Common myeloid progenitor, CD34-positive (primary cell): Measurements from ENCODE around the gene SPAG9.

Source experiments
- CTCF ChIA-PET: fragments of 350-600 bp; sonication (Branson Sonifier 250); formaldehyde crosslinking; loops from one replicate; lab custom pipeline; 2021; ENCODE audit warnings: antibody characterized with exemption; lab: Charles Lee
- POLR2A ChIA-PET: fragments of 350-600 bp; sonication (Branson Sonifier 250); formaldehyde crosslinking; loops from one replicate; lab custom pipeline; 2021; ENCODE audit warnings: antibody characterized with exemption; lab: Charles Lee
- DNase-seq, 3 donors: peaks; one replicate each; pipeline versions ENCODE4 v3.0.0 to v3.0.0-alpha.2; 2013
- H3K27ac ChIP-seq, 2 experiments: 1 replicate in 1 of 2; 2 replicates in 1 of 2; pipeline ENCODE4 v1.7.0; 2013; ENCODE audit warnings: inconsistent platforms in 2 of 2, low read length in 2 of 2, mild to moderate bottlenecking in 2 of 2, low read depth in 1 of 2, moderate library complexity in 1 of 2; ENCODE audit not compliant: severe bottlenecking in 2 of 2, insufficient read depth in 1 of 2, poor library complexity in 1 of 2
- H3K27me3 ChIP-seq, 5 experiments: replicated peaks in 2 of 5; 1 replicate in 3 of 5; 2 replicates in 2 of 5; pipeline versions ENCODE4 v1.6.1 to v1.7.0; 2013; ENCODE audit warnings: low read length in 4 of 5, mild to moderate bottlenecking in 2 of 5, moderate library complexity in 2 of 5, inconsistent platforms in 1 of 5; ENCODE audit not compliant: insufficient read depth in 5 of 5, control insufficient read depth in 4 of 5
- H3K36me3 ChIP-seq, 4 experiments: 1 replicate in 2 of 4; 2 replicates in 2 of 4; pipeline versions ENCODE4 v1.6.1 to v1.7.0; 2013; ENCODE audit warnings: low read length in 3 of 4, control low read depth in 1 of 4, mild to moderate bottlenecking in 1 of 4; ENCODE audit not compliant: control insufficient read depth in 4 of 4, insufficient read depth in 4 of 4
- H3K4me1 ChIP-seq, 4 experiments: 1 replicate in 3 of 4; 2 replicates in 1 of 4; pipeline versions ENCODE4 v1.6.1 to v1.7.1; 2013; ENCODE audit warnings: low read length in 3 of 4, mild to moderate bottlenecking in 3 of 4, control low read depth in 1 of 4, inconsistent platforms in 1 of 4, moderate library complexity in 1 of 4; ENCODE audit not compliant: control insufficient read depth in 4 of 4, insufficient read depth in 4 of 4; ENCODE audit errors: control extremely low read depth in 1 of 4
- H3K4me3 ChIP-seq, 7 experiments: 1 replicate in 4 of 7; 2 replicates in 3 of 7; pipeline versions ENCODE4 v1.5.1 to v1.7.0; 2013; ENCODE audit warnings: mild to moderate bottlenecking in 7 of 7, low read length in 6 of 7, moderate library complexity in 6 of 7, inconsistent platforms in 2 of 7, low read depth in 2 of 7, control low read depth in 1 of 7; ENCODE audit not compliant: insufficient read depth in 4 of 7, control insufficient read depth in 1 of 7; ENCODE audit errors: extremely low read depth in 1 of 7
- H3K9me3 ChIP-seq, 5 experiments: 1 replicate in 4 of 5; 2 replicates in 1 of 5; pipeline versions ENCODE4 v1.6.1 to v1.7.1; 2013; ENCODE audit warnings: low read length in 4 of 5, mild to moderate bottlenecking in 2 of 5, inconsistent platforms in 1 of 5, low read depth in 1 of 5, moderate library complexity in 1 of 5; ENCODE audit not compliant: control insufficient read depth in 4 of 5, insufficient read depth in 2 of 5; ENCODE audit errors: control extremely low read depth in 1 of 5
- WGBS: methylation state at CpG from one replicate; pipeline ENCODE4 v1.1.5; 2013; ENCODE audit not compliant: insufficient coverage; 5-methylcytosine and 5-hydroxymethylcytosine counted together

The SPAG9 gene

GRCh38 chr17:50924800-50925199 is 195.9 kb downstream of the SPAG9 start:
- Histone ChIP-seq H3K9me3 (no peaks in the 10 kb centered on the region), H3K4me3 (no peak overlapping the region), H3K36me3 (no peaks in the 10 kb centered on the region), H3K27ac (no peak overlapping the region), H3K4me1 (peaks cover 0 to 17% (median 14%) of the 10 kb centered on the region in 4 experiments), H3K27me3 (peaks cover 0 to 4% (median 0%) of the 10 kb centered on the region in 5 experiments)
- CTCF ChIA-PET, result interaction anchor here (1.5 kb wide), 1 partner anchor 10 kb away, joined by 6 read pairs; no protein-coding TSS in a partner anchor
- POLR2A ChIA-PET, result interaction anchor here (0.5 to 2.4 kb wide), 3 partner anchors 10 to 58 kb away, joined by 3 to 9 read pairs (median 3); partner anchors contain the start of gene TOB1
- no peak for DNase-seq
- WGBS, result 100% methylated on average over 2 of the region's 3 CpGs

- Histone ChIP-seq H3K4me3 (no peak overlapping the region), H3K27me3 (peaks cover 0 to 4% (median 0%) of the 10 kb centered on the region in 5 experiments), H3K4me1 (peaks cover 2 to 22% (median 19%) of the 10 kb centered on the region in 4 experiments), H3K36me3 (no peaks in the 10 kb centered on the region), H3K9me3 (no peaks in the 10 kb centered on the region), H3K27ac (no peak overlapping the region)
- no peak for DNase-seq
- ChIA-PET CTCF (no interaction called here), POLR2A (interaction anchor here (0.5 to 2.4 kb wide), 2 partner anchors 10 to 58 kb away, joined by 3 to 9 read pairs; partner anchors contain the start of gene TOB1)
- 100% methylated on average over 1 of the region's 4 CpGs for WGBS
These were observed 196.4 kb downstream of the SPAG9 start for GRCh38 chr17:50924300-50924699.

DNA sequence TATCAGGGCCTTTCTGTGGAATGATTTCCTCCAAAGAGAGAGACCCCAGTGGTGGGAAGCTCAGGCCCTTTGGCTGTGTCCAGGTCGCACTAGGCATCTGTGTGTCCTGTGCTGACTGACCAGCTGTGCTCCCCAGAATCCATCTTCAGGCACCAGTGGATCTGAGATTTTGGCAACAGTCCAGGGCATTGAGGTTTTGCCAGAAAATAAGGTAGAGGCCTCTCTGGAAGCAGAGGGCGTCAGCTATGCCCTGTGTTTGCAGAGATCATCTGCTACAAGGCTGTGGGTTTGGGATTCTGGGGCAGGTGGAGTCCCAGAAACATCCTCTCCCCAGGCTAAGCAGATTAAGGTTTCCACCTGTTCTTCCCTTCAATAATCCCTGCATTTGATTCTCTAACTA is 197.1 kb downstream of the SPAG9 start:
- WGBS, result 100% methylated on average over 2 of the region's 2 CpGs
- Histone ChIP-seq H3K36me3 (no peaks in the 10 kb centered on the region), H3K27me3 (peaks cover 0 to 4% (median 0%) of the 10 kb centered on the region in 5 experiments), H3K4me3 (no peak overlapping the region), H3K9me3 (no peaks in the 10 kb centered on the region), H3K27ac (no peak overlapping the region), H3K4me1 (peaks cover 3 to 29% (median 26%) of the 10 kb centered on the region in 4 experiments)
- no peak for DNase-seq
- CTCF ChIA-PET, result no interaction called here
- POLR2A ChIA-PET, result no interaction called here

GRCh38 chr17:50922721-50923405 is 197.8 kb downstream of the SPAG9 start:
- CTCF ChIA-PET, result interaction anchor here (1.5 kb wide), 1 partner anchor 25 kb away, joined by 6 read pairs; no protein-coding TSS in a partner anchor
- DNase-seq, result no peak
- no peak overlapping the region for H3K4me3 ChIP-seq
- H3K27ac ChIP-seq, result no peak overlapping the region
- peaks cover 0 to 4% (median 0%) of the 10 kb centered on the region in 5 experiments for H3K27me3 ChIP-seq
- H3K4me1 ChIP-seq, result peaks cover 3 to 36% (median 33%) of the 10 kb centered on the region in 4 experiments
- no peaks in the 10 kb centered on the region for H3K9me3 ChIP-seq
- H3K36me3 ChIP-seq, result no peaks in the 10 kb centered on the region
- WGBS, result 94% methylated on average over 3 of the region's 6 CpGs
- POLR2A ChIA-PET, result no interaction called here

DNA sequence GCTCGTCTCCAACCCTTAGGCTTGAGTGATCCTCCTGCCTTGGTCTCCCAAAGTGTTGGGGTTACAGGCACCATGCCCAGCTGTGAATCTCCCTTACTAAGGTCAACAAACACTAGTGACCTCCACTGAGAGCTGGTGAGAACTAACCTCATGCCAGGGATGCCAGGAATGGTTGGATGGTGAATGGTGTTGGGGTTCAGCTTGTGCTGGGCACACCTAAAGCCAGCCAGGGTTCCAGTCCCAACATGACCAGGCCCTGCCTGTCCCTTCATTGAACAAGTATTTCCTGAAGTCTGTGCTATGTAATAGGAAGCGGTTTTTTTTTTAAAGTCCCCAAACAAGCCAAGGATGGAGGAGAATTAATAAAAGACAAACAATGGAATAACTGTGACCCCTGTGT is 198.6 kb downstream of the SPAG9 start:
- POLR2A ChIA-PET, result interaction anchor here (1.2 kb wide), 1 partner anchor 56 kb away, joined by 5 read pairs; the partner anchor contains the start of gene TOB1

DNA sequence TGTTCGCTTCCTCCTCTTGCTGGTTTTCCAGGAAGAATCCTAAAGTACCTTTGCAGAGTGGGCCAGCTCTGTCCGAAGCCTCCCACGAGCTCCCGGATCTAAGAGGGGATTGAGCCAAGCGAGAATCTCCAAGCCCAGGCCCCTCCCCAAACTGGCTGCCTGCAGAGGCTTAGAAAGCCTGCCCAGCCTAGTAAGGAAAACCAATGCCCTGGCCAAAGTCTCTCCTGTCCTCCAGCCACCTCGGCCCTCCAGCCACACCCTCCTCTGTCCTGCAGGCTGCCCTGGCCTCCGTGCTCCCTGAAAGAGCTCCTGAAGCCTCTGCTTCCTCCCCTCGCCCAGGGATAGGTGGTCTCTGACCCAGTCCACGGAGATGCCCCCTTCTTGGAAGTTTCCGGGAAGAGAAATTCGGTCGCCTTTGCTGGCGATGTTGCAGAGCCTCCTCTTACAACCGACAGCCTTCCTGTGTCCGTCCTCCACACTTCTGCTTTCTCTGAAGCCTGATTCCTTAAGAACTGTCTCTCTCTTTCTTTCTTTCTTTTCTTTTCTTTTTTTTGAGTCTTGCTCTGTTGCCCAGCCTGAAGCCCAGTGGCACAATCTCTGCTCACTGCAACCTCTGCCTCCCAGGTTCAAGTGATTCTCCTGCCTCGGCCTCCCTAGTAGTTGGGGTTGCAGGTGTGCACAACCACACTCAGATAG is 199.6 kb downstream of the SPAG9 start:
- Histone ChIP-seq H3K27me3 (peaks cover 0 to 4% (median 0%) of the 10 kb centered on the region in 5 experiments), H3K27ac (no peak overlapping the region), H3K4me1 (peaks cover 3 to 52% (median 45%) of the 10 kb centered on the region in 4 experiments), H3K4me3 (peak overlapping the region in 2 of 7 experiments; percentile 2 to 31), H3K36me3 (no peaks in the 10 kb centered on the region), H3K9me3 (no peaks in the 10 kb centered on the region)
- POLR2A ChIA-PET, result interaction anchor here (1.2 kb wide), 1 partner anchor 55 kb away, joined by 5 read pairs; the partner anchor contains the start of gene TOB1
- CTCF ChIA-PET, result interaction anchor here (1.0 to 1.5 kb wide), 2 partner anchors 27 to 30 kb away, joined by 3 to 6 read pairs; no protein-coding TSS in a partner anchor
- 48% methylated on average over 10 of the region's 16 CpGs for WGBS
- peak in 2 of 3 donors; percentile 38 to 42 for DNase-seq

More for the DNA sequence above, 198.6 kb downstream of the SPAG9 start:
- H3K4me1 ChIP-seq, result peaks cover 3 to 44% (median 40%) of the 10 kb centered on the region in 4 experiments
- peaks cover 0 to 4% (median 0%) of the 10 kb centered on the region in 5 experiments for H3K27me3 ChIP-seq
- CTCF ChIA-PET, result interaction anchor here (1.5 kb wide), 1 partner anchor 26 kb away, joined by 6 read pairs; no protein-coding TSS in a partner anchor
- H3K9me3 ChIP-seq, result no peaks in the 10 kb centered on the region
- no peak overlapping the region for H3K27ac ChIP-seq
- WGBS, result 100% methylated on average over 2 of the region's 2 CpGs
- no peak for DNase-seq
- H3K4me3 ChIP-seq, result no peak overlapping the region
- no peaks in the 10 kb centered on the region for H3K36me3 ChIP-seq
